ENCODE data around the gene TRIM52.

GRCh38 chr5:181235323-181235688 is 25.6 kb downstream of the TRIM52 start:
- no peak for TF ChIP-seq POLR2A (IDR thresholded peaks at IDR 0.05)
- TF ChIP-seq, protein P1, sequence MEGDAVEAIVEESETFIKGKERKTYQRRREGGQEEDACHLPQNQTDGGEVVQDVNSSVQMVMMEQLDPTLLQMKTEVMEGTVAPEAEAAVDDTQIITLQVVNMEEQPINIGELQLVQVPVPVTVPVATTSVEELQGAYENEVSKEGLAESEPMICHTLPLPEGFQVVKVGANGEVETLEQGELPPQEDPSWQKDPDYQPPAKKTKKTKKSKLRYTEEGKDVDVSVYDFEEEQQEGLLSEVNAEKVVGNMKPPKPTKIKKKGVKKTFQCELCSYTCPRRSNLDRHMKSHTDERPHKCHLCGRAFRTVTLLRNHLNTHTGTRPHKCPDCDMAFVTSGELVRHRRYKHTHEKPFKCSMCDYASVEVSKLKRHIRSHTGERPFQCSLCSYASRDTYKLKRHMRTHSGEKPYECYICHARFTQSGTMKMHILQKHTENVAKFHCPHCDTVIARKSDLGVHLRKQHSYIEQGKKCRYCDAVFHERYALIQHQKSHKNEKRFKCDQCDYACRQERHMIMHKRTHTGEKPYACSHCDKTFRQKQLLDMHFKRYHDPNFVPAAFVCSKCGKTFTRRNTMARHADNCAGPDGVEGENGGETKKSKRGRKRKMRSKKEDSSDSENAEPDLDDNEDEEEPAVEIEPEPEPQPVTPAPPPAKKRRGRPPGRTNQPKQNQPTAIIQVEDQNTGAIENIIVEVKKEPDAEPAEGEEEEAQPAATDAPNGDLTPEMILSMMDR (IDR thresholded peaks at IDR 0.05): no peak
- no peak for TF ChIP-seq POLR2AphosphoS5 (IDR thresholded peaks at IDR 0.05)
